GM18867 (cell line): ENCODE measurements around the gene PRMT5.
"Not testable (repeated sequence)": the region's sequence is repeated elsewhere in the genome, so short reads cannot be mapped to it uniquely, and the experiment has no call there.

ENCODE experiments used
- ATAC-seq: cut with Tn5 transposase; IDR thresholded peaks from one replicate; pipeline ENCODE4 v1.9.1; 2021; ENCODE audit warnings: mild to moderate bottlenecking, moderate library complexity; ENCODE audit not compliant: unreplicated experiment

Gene PRMT5

DNA sequence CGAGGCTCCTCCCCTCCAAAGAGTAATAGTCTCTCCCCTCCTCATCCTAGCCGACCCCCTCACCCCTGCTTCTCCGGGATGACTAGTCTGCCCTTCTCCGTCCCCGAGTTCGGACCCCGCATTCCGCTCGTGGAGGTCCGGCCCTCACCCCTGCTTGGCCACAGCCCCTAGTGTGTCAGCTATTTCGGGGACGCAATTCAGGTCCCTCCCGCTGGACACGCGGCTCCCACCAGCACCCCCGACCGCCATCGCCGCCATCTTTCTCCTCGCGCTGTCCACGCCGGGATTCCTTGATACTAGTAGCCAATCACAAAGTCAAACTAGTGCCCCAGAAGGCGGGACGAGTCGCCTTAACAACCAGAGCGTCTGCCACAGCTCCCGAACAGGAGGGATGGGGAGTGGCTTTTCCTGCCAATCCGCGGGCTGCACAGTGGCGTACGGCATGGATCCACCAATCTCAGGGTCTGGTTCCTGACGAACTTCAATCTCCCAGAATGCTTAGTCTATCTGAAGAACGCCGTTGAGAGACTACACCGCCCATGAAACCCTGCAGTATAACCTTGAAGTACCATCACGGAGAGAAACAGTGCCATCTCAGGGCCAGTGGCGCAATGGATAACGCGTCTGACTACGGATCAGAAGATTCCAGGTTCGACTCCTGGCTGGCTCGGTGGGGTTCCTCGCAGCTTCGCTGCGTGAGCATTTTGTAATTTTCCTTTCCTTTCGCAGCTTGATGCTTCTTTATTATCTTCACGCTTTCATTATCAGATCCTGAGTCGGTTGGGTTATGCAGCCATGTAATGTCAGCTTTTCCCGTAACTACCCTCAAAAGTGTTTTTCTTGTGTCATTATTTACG, at the start of gene PRMT5:
Gene PRMT5, minus strand, starts transcription at position 273 of the 857 bp plus-strand sequence. Its CDS starts 15 bp downstream, at position 258.
- ATAC-seq = peak; percentile 81

DNA sequence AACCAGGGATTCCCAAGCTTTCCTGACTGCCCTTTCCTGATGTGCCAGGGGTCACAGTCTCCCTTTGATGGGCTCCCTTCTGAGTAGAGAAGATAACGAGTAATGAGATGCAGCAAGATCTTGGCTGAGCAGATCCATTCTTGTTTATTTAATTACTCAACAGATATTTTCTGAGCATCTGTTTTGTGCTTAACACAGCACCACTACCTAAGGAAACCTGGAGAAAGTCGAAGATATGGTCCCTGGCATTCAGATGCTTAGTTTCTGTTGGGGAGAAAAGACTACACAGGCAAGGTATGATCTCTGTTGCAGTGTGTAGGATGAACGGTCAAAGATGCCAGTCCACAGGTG, 49.3 kb upstream of the PRMT5 start:
- ATAC-seq = no peak

DNA sequence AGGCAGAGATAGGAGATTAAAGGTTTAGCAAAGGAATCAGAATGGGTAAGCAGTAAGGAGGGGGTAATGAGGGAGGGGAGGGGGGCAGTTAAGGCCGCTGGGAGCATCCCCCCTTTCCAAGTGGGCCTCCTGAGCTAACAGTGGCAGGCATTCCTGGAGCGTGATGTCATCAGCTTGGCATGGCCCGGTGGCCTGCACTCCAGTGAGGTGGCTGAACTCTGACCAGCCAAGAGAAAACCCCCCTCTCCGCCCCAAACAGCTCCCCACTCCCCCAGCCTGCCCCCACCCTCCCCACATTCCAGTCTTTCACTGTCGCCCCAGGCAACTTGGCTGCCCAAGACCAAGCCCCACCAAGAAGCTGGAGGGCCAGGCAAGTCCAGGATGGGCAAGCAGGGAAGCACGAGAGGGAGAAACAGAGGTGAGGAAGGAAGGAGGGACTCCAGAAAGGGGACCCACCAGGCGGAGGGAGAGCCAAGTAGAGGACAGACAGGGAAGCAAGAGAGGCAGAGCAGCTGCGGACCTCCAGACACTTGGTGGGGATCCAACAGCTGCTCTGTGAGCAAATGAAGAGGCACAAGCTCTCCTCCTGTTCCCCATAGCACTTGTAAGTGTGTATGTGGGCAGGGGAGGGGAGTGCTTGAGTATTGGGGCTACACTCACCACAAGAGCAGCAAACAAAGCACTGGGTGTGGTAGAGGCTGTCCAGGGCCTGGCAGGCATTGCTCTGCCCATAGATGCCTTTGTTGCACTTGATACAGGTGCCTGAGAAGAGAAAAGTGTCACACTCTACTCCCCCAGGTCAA, 48.7 kb upstream of the PRMT5 start:
- no peak for ATAC-seq

DNA sequence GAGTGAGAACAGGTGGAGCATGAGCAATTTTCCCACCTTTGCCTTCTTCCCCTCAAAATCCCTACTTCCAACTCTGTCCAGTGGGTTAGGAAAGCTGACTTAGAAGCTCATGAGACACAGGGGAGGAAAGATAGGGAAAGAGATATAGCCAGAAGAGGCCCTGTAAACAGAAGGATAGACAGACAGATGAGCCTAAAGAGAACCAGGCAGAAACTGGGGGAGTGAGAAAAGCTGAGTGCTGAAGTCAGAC, 48.2 kb upstream of the PRMT5 start:
- ATAC-seq = no peak

DNA sequence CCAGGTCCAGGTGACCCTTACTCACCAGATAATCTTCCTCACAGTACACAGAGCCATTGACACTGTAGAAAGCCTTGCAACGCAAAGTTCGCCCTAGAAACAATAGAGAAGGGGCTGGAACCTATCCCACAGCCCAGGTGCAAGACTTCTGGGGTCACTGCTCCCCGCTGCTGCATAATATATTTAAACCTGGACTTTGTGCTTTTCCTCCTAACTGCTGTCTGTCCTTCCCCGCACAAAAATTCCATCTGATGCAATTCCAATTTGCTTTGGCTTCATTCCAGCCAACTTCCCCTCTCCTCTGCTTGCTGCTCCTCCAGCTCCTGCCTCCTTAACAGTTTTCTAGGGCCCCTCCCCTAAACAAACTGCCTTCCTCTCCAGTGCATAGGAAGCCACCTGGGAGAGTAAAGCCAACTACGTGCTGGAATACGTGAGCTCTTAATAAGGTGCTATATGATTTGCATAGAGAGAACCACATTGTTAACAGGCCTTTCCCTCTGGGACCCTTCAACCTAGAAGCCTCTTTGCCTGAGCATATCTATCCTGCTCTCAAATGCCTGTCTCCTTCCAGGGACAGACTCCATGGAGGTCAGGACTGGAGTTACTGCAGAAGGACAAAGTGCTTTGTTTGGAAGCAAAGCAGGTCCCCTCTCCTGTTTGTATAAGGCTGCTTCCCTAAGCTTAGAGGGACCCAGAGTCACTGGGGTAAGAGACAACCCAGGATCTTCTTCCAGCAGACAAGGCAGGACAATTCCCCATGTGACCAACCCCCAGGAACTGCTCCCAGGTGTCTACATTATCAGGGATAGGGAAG, 47.7 kb upstream of the PRMT5 start:
- no peak for ATAC-seq

DNA sequence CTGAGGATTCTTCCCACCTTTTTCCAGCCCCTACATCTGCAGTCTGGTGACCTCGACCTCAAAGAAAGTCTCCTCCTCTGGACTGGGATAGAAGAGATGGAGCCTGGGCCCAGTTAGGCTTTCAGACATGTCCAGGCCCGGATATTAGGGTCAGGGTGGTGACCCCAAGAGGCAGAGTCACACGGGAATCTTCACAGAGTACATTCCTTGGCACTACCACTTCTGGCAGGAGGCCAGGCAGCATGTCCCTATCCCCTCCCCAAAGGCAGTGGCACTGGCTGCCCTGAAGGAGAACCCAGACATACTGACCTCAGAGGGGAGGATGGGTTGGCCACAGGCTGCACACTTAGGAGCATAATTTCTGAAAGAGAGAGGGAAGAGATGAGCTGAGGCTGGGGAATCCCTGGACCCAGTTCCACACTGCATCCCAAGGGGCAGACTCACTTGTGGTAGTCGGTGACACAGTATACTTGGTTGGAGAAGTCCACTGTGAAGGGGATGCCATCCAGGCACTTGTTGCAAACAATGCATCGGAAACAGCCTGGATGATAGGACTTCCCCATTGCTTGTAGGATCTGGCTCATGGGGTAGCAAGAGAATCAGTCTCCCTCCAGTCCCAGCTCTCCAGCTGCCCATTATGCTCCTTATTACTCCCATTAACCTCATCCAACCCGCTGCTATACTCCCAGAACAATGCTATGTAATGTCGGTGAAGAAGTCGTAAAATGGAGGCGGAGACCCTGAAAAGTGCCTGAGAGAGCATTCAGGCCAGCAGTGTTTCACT, 45.5 kb upstream of the PRMT5 start:
- ATAC-seq = no peak

DNA sequence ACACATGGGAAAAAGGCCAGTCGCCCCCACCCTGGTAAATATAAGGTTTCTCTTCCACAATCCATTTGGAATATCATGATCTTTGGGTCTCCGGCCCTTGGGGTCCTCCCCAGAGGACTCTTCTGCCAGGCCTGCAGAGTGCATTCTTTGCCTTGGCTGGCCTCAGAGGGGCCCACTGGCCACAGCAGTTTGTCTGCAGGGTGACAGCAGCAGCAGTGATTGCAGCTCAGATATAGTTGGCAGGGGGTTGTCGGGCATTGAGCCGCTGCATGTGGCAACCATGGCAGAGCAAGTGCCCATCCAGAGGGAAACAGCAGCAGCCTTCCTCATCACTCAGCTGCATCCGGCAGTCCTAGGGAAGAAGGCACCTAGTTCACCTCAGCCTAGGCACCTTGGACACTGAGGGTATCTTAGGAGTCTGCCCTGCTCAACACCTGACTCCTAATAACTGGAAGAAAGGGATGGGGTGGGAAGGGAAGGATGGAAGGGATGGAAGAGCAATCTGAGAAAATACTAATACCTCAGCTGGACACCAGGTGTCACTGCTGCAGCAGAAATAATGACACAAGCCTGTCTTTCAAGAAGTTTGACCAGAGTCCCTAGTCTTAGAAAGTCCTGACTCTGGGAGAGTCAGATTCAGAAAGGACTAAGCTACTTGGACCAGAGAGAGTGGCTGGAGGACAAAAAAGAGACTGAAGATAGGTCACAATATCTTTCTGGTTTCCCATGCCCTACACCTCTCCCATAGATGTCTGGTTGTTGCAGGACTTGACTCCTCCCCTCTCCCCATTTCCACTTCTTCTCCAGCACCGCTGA, 44.2 kb upstream of the PRMT5 start:
- no peak for ATAC-seq

DNA sequence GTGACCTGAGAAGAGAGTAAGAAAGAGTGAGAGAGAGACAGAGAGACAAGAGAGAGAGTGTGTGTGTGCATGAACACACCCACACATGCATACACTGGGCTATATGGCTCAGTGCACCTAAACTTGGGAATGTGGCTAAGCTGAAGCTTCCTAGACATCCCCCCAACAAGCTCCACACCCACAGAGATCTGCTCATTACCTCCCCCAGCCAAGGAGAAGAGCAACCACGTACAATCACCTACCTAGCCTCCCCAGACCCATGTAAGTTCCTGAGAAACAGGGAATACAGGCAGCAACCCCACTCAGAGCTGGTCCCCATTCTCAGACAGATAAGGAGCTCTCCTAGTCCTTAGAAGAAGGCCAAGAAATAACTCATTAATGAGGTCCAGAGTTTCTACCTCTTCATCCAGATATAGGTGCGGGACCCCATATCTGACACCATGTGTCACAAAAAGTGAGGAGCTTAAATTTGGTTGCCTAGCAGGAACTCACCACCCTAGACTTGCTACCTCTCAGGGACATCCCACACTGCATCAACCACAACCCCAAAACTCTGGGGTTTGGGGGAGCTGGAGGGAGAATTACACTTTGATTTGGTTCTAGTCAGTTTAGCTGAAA, 43.2 kb upstream of the PRMT5 start:
- no peak for ATAC-seq

DNA sequence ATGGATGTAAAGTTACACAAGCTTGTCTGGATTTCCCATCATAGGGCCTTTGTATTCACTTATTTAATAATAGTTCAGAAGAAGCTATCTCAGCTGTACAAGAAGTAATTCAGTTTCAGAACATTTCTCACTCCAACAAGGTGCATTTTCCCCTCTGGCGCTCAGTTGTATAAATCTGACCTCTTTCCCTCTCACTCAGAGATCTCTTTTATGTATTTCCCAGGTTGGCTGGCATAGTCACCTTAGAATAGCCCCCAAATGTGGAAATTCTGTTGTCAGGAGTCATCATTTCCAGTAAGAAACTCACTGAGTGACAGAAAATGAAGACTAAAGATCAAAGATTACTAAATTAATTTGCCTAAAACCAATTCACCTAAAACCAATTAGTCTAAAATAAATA, 42.0 kb upstream of the PRMT5 start:
- ATAC-seq = no peak

DNA sequence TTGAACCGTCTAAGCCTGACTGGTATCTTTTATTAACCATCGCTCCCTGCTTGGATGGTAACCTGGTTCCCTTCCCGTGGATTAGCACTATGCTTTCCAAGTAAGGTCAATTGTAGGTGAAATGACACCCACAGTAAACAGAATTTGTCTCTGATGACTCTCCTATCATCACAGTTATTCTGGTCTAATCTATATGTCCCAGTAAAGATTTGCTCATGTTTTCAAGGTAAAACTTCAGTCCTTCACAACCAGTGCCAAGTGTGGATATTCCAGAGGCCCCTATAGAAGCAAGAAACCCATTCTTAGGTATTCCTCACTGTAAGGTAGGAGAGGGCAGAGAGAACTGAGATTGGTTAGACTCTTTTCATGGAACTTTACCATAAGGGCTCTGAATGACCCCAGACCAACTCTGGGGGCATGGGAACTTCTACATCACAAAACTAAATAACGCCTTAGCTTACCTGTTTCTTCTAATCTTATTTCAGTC, 37.6 kb upstream of the PRMT5 start:
- no peak for ATAC-seq

DNA sequence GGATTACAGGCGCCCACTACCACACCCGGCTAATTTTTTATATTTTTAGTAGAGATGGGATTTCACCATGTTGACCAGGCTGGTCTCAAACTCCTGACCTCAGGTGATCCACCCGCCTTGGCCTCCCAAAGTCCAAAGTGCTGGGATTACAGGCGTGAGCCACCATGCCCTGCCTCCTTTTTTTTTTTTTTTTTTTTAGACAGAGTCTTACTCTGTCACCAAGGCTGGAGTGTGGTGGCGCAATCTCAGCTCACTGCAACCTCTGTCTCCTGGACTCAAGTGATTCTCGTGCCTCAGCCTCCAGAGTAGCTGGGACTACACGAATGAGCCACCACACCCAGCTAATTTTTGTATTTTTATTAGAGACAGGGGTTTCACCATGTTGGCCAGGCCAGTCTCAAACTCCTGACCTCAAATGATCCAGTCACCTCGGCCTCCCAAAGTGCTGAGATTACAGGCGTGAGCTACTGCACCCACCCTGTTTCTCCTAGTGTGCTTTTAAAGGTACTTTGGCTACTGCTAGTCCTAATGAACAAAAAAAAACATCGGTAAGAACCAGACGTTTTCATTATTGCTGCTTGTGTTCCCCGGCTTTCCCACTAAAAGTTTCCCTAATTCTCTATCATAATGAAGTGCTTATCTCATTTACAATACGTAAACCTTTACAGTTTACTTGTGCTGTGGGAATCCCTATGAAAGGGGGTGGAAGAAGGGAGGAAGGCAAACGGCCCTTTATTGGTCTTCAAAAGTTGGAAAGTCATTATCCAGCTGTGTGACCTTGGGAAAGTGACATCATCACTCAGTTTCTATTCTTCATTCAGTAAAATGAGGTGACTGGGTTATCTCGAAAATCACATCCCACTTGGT, 37.0 kb upstream of the PRMT5 start:
- ATAC-seq = not testable (repeated sequence)

DNA sequence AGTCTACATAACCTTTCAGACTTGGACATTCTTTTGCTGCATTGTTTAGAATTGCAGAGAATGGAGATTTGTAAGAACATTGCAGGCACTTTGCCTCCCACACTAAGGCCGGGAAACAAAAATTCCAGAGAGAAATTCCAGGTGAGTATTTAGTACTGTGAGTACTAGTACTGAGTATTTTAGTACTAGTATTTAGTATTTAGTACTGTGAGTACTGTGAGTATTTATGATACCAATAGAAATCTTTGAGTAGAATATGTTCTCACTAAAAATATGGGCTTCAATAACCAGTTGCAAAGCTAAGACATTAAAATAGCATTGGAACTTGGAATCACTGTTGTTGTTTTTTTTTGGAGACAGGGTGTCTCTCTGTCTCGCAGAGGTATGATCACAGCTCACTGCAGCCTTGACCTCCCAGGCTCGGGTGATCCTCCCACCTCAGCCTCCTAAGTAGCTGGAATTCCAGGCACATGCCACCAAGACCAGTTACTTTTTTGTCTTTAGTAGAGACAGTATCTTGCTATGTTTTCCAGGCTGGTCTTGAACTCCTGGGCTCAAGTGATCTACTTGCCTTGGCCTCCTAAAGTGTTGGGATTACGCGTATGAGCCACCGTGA, 33.0 kb upstream of the PRMT5 start:
- no peak for ATAC-seq

DNA sequence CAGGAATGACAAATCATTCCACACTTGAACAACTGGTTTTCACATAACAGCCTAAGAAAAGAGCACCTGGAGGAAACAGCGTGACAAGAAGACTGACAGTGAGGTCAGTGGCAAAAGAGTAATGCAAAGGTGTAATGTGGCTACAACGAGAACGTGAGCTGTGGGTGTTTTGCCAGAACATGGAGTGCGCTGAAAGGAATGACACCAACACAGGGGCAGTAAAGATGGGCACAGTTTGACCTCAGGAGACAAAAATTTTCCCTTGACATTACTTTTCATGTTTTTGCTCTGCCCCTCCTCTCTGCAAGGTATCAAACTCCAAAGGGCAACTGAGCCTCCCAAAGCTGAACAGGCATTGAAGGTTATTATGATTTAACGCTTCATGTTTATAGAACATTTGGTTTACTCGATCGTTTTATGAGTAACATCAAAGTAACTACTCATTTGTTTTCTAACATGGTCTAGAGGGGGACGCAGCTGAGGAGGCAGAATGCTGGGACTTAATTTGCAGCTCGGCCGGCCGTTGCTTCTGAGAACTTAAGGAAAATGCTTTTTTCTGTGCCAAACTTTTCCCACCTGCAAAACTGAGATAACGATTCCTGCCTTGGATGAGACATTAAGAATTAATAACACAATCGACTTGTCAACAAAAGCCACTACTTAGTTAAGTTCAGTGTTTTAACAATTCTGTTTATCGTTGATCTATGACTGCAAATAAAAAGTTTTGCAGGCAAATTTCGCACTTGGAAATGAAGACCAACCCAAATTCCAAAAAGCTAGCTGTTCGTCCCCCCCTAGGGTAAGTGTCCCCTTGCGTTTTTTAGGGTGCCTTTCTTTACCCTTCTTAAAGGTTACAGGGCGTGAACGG, 26.8 kb upstream of the PRMT5 start:
- no peak for ATAC-seq

DNA sequence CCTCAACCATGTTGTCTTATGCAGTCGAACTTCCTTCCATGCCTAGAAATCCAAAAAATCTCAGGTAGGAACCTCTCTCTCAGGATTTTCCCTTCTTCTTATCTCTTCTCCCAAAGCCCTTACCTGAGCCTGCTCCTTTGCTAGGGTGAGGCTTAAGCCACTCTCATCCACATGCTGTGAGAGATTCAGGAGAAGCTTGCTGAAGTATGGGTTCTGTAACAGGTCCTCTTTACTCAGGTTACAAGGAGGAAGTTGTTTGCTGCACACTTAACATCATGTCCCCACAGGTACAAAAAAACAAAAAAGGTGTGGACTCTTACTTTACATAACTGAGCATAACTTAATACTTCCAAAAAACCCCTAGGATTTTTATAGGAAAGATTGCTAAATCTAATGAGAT, 23.2 kb upstream of the PRMT5 start:
- no peak for ATAC-seq

DNA sequence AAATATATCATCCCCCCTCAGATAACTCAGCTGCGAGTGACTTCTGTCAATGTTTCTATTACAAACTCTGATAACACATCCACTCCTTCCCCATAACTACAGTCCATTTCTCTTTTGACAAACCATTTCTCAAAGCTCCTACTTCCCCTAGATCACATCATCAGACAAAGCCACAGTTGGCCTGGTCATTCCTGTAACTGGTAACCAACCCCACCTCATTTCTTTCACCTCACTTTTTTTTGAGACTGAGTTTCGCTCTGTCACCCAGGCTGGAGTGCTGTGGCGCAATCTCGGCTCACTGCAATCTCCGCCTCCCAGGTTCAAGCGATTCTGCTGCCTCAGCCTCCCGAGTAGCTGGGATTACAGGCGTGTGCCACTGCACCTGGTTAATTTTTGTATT, 22.6 kb upstream of the PRMT5 start:
- not testable (repeated sequence) for ATAC-seq

DNA sequence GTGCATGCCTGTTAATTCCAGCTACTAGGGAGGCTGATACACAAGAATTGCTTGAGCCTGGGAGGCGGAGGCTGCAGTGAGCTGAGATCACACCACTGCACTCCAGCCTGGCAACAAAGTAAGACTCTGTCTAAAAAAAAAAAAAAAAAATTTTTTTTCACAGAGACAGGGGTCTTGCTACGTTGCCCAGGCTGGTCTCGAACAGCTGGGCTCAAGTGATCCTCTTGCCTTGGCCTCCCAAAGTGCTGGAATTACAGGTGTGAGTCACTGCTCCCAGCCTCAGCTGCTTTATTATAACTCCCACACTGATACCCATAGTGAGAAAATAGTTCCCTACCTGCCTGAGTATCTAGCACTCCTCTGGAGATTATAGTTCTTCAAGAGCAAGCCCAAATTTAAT, 16.5 kb upstream of the PRMT5 start:
- ATAC-seq = no peak

DNA sequence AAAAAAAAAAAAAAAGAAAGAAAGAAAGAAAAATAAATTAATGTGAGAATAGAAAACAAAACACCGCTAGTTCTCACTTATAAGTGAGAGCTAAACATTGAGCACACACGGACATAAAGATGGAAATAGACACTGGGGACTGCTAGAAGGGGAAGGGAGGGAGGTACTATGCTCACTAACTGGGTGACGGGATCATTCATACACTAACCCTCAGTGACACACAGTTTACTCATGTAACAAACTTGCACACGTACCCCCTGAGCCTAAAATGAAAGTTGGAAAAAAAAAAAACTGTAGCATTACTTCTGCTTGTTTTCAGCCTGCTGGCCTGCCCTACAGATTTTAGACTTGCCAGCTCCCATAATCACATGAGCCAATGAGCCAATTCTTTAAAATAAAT, 10.5 kb upstream of the PRMT5 start:
- no peak for ATAC-seq
